Lower leg skin (tissue), 3 donors: Measurements from ENCODE around the gene DNAH1.

Source experiments
- POLR2A ChIP-seq, 2 donors: fragments of 450-650 bp; IDR thresholded peaks; one replicate each; pipeline ENCODE4 v1.6.1; 2016 to 2017; ENCODE audit warnings: antibody characterized with exemption in 2 of 2, mild to moderate bottlenecking in 1 of 2, moderate library complexity in 1 of 2
- TF ChIP-seq, protein P1 (sequence below), 3 donors: fragments of 450-650 bp; IDR thresholded peaks; one replicate each; pipeline ENCODE4 v1.5.1; 2016; ENCODE audit warnings: antibody characterized with exemption in 3 of 3, mild to moderate bottlenecking in 3 of 3, moderate library complexity in 2 of 3

DNA sequence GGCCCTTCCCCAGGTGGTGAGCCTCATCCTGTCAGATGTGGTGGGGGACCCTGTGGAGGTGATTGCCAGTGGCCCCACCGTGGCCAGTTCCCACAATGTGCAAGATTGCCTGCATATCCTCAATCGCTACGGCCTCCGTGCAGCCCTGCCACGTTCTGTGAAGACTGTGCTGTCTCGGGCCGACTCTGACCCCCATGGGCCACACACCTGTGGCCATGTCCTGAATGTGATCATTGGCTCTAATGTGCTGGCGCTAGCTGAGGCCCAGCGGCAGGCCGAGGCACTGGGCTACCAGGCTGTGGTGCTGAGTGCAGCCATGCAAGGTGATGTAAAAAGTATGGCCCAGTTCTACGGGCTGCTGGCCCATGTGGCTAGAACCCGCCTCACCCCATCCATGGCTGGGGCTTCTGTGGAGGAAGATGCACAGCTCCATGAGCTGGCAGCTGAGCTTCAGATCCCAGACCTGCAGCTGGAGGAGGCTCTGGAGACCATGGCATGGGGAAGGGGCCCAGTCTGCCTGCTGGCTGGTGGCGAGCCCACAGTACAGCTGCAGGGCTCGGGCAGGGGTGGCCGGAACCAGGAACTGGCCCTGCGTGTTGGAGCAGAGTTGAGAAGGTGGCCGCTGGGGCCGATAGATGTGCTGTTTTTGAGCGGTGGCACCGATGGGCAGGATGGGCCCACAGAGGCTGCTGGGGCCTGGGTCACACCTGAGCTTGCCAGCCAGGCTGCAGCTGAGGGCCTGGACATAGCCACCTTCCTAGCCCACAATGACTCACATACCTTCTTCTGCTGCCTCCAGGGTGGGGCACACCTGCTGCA, 23.7 kb upstream of the DNAH1 start:
- TF ChIP-seq, protein P1, sequence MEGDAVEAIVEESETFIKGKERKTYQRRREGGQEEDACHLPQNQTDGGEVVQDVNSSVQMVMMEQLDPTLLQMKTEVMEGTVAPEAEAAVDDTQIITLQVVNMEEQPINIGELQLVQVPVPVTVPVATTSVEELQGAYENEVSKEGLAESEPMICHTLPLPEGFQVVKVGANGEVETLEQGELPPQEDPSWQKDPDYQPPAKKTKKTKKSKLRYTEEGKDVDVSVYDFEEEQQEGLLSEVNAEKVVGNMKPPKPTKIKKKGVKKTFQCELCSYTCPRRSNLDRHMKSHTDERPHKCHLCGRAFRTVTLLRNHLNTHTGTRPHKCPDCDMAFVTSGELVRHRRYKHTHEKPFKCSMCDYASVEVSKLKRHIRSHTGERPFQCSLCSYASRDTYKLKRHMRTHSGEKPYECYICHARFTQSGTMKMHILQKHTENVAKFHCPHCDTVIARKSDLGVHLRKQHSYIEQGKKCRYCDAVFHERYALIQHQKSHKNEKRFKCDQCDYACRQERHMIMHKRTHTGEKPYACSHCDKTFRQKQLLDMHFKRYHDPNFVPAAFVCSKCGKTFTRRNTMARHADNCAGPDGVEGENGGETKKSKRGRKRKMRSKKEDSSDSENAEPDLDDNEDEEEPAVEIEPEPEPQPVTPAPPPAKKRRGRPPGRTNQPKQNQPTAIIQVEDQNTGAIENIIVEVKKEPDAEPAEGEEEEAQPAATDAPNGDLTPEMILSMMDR (IDR thresholded peaks at IDR 0.05): no peak
- no peak for TF ChIP-seq POLR2A (IDR thresholded peaks at IDR 0.05)
